ENCODE results near the gene ZNF516. TPM values are rescaled to one million over a fixed set of nuclear protein-coding genes. Genes with fewer than 3 reads are reported as not detected.

Gene ZNF516
- polyA plus RNA-seq, 4 donors = 43.0 to 46.5 (median 44.5) TPM

DNA sequence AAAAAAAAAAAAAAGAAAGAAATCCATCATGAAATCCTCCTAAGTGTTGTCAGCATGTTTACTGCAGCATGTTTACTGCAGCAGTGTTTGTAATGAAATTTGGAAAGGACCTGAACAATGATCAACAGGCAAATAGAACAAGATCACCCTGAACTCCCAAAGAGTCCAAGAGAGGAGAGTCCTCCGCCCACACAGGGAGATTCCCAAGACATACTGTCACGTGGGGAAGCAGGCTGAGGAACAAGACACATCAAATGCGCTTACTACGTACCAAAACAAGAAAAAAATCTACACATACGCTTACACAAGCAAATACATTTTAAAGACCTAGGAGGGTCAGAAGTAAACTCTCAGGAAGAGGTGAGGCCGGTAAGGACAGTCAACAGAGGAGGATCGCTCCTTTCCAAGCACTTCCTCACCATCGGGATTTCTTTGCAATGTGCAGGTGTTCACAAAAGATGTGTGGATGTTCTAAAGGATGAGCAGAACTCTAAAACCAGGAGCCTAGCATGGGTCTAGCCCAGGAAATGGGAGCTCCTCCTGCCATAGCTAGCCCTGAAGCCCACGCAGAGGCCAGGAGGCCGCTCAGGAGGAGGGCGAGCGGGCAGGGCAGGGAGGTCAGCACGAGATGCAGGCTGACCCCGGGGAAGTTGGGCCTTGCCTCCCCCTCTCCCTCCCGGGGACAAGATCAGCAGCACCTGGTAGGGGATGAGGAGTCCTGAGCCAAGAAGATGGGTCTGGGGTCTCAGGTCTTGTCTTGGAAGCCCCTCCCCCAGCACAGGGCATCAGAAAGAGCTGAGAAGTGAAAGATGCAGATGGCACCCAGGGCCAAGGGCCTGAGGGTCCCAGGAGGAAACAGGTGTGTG lies 66.4 kb downstream of the ZNF516 start:
- DNase-seq (ENCODE audit: low read depth in 4 of 4, low spot score in 3 of 4) = no peak

DNA sequence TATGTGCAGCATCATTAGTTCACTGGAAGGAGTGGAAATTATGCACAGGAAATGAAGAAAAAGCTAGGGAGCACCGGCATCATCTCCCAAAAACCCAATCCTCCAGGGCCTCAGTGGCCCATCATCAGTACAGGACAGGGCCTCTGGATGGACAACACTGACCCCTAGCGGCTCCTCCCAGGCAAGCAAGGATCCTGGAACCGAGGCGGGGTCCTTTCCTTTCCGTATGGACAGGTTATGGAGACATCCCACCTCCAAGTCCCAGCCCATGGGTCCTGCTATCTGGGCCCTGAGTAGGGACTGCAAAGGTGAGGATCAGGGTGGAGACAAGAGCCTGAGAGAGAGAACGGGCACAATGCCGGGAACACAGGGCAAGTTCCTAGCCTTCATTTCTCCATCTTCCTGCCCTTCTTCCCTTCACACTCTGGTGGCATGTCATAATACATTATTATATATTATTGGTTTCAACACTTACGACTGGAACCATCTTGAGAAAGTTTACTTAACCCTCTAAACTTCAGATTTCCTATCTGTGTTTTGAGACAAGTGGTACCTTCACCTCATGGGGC lies 68.2 kb downstream of the ZNF516 start:
- peak in 1 of 4 donors; percentile 23 for DNase-seq (ENCODE audit: low read depth in 4 of 4, low spot score in 3 of 4)

DNA sequence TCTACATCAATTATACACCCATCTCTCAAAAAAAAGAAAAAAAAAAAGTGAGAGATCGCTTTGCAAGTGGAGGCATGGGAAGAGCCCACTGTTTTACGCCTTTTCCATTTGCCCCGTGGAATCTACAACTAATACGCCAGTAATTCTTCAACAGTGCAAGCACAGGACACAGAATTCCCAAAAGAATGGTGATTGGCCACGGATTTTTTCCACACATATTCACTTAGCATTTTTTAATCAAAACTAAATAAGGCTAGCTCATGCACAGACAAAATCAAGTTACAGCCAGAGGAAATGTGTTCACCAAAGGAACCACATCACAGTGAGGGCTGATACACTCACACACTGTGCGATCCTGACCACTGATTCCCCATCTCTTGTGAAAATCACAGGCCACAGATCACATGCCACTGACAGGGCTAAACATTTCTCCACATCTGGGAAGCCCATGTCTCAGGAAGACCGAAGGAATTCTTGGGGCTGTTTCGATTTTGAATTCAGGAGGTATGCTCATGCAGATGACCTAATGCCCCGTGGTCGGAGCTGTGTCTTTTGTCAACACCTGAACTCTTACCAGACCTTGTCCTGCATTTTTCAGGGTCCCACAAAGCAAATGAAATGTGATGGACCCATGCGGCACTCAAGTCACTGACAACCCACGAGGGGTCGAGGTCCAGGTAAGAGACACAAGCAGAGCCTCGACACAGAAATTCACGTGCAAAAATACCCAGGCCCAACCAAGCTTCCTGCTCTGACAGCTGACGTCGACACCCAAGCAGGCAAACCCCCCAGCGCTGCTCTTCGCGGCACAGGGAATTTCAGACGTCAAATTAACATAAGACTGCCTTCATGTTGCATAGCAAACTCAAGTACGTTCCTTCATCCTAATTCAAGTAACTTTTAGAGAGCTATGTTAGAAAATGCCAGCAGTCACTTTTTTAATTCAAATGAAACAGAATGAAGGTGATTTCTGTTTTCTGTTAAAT lies 69.6 kb downstream of the ZNF516 start:
- no peak for DNase-seq (ENCODE audit: low read depth in 4 of 4, low spot score in 3 of 4)

DNA sequence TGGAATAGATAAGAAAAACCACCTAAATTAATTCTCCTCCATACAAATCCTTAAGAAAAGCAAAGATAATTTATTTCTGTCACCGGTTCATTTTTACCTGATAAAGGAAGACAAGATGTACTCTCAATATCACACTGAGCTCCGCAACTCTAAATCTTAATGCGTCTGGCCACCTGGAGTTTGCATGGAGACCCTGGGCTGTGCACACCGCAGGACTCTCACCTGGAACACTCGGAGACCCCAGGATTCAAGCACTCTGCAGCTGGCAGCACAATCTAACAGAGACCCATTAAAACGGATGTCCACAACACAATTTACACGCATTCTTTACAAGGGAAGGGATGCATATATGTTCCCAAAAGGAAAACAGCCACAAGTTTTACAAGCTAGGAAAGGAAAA lies 72.2 kb downstream of the ZNF516 start:
- DNase-seq (ENCODE audit: low read depth in 4 of 4, low spot score in 3 of 4) = no peak

DNA sequence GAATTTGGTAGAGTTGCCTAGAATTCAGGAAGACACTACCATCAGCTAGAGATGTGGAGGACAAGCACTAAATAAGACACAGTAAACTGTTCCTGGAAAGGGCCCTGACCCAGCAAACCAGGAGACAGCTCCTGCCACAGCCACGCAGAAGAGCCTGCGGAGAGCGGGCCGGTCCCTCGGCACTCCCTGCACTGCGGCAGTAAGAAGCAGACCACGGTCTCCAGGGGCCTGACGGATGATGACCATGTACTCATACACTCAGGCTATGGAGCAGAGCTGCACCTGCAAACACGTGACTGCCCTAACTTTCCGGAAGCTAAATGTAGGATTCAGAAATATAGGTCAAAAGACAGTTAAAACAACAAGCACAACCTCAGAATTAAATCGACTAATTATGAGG lies 72.9 kb downstream of the ZNF516 start:
- DNase-seq (ENCODE audit: low read depth in 4 of 4, low spot score in 3 of 4) = no peak

DNA sequence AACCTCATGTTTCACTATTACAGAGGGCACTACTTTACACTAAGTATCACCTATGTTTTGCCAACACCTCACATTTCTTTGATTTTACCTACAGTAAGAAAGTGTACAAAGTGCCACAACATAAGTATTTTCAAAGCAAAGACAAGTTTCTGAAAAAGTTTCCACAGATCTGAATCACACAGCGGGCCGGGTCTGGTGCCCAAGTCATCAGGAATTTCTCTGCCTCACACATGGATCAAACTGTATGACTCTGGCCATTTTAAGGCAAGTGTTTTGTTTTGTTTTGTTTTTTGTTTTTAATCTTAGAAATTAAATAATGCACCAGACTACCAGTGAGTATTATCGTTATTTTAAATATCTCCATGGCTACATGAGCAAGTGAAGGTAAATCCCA lies 73.4 kb downstream of the ZNF516 start:
- no peak for DNase-seq (ENCODE audit: low read depth in 4 of 4, low spot score in 3 of 4)

DNA sequence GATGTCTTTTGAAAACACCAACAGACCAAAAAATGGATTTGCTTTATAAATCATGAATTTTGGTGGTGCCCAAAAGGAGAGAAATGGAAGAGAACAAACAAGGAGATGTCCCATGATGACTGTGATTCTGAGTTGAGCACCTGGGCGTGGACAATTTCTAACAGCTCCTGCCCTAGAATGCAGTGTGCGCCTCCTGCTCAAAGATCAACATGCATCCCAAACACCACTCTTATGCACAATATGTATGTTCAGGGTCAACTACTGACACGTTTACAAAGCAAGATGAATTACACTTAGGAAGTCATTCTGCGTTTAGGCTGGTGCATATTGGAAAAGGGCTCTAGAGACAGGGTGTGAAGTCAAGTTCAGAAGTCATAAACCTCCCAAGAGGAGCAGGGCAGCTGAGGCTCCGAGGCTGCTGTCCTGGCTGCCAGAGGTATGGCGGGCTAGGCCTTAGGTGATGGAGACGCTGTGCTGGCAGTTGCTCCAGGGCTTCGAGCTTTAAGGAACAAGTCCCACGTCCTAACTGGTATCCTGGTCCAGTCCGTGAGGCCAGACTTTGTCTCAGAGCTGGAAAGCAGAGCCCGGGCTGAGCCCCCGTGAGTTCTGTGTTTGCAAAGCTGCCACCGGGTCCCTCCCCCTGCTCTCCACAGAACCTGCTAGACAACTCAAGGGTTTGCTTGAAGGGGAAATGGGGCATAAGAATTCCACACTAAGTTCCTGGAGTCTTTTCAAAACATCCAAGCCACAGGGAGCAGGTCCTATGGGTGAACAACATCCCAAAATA lies 74.0 kb downstream of the ZNF516 start:
- DNase-seq (ENCODE audit: low read depth in 4 of 4, low spot score in 3 of 4) = peak in 1 of 4 donors; percentile 35

DNA sequence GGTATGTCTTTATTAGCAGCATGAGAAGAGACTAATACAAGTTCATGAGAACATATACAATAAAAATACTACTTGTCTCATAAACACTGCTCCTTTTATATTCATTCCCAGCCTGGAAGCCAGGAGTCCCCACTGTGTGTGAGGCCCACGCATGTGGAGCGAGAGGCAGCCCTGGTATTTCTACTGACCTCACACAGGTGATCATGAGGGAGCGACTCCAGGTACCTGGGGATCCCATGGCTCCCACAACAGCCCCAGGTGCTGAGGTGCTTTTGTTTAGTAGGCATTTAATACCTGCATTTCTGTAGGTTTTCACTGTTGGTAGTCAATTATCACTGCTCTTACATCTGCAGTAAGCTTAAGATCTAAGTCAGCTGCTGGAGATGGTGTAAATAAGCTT lies 75.2 kb downstream of the ZNF516 start:
- no peak for DNase-seq (ENCODE audit: low read depth in 4 of 4, low spot score in 3 of 4)

DNA sequence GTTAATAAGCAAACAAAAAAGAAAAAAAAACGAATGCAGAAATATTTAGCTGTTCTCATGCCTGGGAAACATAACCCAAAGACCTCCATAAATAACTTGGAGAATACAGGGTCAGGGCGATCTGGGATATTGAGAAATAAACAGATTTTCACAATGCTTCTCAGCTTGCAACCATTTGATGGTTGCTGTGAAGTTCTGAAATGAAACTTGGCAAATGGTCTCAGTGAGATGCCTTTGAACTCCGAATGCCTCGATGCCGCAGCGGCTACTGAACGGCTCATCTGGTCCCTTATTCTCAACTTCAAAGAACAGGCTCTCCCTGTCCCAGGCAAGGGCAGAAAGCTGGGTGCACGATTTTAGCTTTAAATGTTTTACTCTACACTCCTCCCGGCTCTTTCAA lies 78.1 kb downstream of the ZNF516 start:
- DNase-seq (ENCODE audit: low read depth in 4 of 4, low spot score in 3 of 4) = peak in 2 of 4 donors; percentile 31 to 35

DNA sequence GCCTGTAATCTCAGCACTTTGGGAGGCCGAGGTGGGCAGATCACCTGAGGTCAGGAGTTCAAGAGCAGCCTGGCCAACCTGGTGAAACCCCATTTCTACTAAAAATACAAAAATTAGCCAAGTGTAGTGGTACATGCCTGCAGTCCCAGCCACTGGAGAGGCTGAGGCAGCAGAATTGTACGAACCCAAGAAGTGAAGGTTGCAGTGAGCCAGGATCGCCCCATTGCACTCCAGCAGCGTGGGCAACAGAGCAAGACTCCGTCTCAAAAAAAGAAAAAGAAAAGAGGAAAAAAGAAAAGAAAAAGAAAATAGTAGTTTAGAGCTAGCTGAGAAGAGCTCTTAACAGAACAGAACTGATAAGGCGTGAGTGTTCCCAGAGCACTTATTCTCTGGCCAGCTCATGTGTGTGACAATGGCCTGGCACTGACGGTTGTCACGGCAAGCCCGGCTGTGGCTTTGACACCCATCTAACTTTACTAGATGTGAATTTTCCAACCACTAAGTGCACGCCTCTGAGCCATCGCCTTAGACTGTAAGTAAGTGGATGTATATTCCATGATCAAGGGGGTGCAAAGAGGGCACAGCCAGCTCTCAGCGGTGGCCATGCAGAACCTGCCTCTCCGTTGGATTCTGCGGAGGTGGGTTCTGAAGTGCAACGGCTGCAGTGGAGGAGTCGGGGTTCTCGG lies 80.0 kb downstream of the ZNF516 start:
- no peak for DNase-seq (ENCODE audit: low read depth in 4 of 4, low spot score in 3 of 4)

DNA sequence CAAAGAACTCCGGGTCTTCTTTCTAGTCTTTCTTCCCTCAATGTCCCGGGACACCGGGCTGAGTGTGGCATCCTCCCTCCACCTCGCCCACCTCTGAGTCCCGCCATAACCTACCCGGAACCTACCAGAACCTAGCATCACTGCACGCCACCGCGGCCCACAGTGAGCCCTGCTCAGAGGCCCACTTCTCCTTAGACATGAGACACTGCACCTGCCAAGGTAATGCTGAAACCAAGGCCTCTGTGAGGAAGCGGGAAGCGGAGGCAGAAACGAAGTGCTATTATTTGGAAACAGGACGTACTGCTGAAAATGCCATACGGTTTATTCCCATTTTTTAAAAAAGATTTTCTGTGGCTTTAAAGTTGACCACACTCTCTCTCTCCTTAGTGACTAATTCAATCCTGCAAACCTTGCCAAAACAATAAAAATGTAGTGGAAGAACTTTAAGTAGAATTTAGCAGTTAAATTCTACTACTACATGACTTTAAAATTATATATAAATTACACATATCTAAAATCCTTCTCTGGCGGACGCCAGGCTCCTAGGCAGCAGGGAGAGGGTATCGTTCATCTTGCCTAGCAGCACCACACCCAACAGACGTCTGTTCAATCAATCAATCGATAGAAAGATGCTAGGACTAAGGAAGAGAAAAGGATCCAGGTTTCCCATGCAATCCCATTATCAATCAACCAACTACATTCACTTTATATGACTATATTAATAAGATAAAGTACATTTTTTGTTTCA lies 82.0 kb downstream of the ZNF516 start:
- DNase-seq (ENCODE audit: low read depth in 4 of 4, low spot score in 3 of 4) = no peak

DNA sequence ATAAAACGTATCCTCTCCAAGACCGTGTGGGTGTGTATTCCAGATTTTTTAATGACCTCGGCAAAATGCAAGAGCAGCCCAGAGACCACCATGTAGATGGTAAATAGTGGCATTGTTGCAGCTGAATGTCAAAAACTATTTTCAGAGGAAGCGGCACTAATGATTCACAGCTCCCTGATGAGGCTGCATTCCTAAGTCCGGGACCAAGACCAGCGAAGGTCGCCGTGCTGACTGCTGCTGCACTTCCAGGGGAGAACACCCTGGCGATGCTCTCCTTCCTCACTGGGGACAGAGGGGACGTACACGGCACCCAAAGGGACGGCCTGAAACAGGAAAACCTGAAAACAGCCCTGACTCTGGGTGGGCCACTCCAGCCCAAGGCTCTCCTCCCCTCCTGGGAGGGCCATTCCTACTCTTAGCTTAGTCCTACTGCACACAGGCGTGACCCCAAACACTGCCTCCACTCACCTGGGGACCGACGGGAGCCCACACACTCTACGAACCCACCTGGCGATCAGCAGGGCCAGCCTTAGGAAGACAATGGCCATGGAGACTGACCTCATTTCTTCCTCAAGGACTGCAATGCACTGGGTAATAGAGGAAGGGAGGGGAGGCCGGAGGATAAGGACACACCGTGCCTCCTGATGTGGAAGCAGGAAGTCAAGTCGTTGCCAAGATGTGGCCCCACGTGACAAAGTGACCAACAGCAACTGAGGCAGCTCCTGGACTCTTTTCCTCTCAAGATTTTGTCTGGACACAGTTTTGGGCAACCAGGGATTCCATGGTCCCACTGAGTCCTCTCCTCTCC lies 82.8 kb downstream of the ZNF516 start:
- DNase-seq (ENCODE audit: low read depth in 4 of 4, low spot score in 3 of 4) = peak in 1 of 4 donors; percentile 18

DNA sequence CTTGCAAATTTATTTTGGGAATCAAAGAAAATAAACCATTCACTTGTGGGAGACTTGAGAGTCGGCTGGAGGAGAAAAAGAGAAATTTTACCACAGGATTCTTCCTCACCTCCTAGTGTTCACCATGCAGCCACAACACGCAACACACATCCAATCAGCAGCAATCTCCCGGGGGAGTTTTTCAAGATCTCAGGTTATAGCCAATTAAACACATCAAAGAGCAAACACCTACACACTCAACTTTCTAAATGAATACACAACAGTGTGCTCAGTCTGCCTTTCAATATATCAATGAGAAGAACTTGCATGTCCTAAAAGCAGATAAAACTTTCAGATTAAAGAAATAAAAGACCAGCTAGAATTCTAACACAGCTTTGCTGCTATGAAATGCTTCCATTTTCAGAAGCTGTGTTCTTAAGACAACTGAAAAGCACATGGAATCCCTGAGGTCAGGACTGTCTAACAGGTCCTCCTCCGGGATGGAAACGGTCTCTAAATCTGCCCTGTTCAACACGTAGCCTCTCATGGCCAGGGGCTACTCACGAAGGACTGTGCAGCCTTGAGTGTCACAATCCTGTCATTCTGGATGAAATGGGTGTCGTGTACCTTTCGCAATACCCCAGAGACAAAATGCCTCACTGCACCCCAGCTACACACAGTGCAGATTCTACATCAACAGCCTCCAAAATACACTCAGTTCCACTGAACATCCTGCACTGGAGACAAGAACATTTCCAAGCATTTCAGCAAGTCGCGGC lies 84.2 kb downstream of the ZNF516 start:
- no peak for DNase-seq (ENCODE audit: low read depth in 4 of 4, low spot score in 3 of 4)

DNA sequence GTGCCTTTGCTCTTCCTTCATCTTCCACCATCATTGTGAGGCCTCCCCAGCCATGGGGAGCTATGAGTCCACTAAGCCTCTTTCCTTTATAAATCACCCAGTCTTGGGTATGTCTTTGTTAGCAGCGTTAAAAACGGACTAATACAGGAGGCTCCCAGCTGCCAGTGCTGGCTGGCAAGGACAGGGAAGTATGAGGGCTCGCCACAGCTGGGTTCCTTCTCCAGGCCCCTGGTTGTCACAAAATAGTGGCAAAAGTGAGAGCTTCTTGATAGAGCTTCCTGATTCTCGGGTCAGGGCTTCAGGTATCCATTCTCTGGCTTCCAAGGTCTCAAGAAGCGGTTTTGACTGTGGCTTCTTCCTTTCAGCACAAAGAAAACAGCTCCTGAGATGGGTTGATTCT lies 85.0 kb downstream of the ZNF516 start:
- no peak for DNase-seq (ENCODE audit: low read depth in 4 of 4, low spot score in 3 of 4)

DNA sequence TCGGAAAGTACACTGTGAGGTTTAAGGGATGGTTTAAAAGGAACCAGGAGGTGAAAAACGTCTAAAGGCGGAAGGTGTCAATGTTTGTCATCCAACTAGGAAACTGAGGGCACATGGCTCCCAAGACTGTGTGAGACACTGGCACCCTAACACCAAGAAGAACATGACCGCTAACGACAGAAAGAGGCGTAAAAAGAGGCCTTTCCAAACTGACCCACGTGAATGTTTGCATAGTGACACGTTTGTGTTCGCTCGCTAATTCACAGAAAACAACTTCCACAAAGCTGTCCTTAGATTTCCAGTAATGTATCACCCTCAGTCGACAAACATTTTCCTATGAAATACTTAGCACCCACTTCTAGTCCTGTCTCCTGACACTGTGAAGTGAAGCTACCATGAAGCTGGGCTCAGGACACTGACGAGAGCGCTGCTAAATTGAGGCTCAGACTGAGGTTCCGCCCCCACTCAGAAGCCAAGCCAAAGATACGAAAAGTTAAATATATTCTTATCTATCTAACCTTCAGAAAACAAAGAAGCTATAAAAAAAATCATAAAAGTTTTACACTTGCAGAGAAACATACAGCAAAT lies 86.5 kb downstream of the ZNF516 start:
- DNase-seq (ENCODE audit: low read depth in 4 of 4, low spot score in 3 of 4) = no peak

DNA sequence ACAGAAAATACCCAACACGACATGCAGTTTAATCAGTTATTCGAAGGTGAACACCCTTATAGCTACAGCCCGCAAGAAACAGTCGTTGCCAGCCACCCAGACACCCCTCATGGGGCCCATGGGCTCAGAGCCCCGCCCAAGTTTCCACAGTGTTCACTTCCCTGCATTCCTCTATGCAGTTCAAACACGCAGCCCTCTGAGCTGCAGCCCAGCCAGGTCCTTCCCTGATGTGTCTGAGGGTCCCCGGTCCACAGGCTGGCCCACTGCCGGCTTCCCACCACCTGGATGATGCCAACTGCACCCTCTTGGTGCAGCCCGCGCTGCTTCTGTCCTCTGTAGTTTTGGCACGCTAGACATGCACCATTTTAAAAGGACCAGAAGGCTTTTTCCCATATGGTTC lies 87.4 kb downstream of the ZNF516 start:
- DNase-seq (ENCODE audit: low read depth in 4 of 4, low spot score in 3 of 4) = no peak

DNA sequence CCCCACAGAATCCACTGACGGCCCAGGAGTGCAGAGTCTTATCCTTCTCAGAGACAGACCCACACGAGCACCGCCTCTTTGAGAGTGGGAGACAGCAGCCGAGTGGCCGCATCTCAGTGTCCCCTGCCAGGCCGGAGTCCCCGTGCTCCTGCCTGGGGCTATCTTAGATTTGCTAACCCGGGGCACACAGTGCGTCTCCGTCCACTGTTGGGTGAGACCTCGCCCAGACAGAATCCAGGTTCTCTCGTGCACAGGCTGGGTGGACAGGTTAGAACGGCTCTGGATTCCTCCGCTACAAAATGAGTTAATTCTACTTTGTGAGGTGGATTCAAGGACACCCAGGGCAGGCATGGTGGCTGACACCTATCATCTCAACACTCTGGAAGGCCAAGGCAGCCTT lies 88.3 kb downstream of the ZNF516 start:
- DNase-seq (ENCODE audit: low read depth in 4 of 4, low spot score in 3 of 4) = no peak

All from right renal pelvis (tissue), 4 donors.